ENCODE data around the gene IGF1R. TPM values are rescaled to one million over a fixed set of nuclear protein-coding genes. Genes with fewer than 3 reads are reported as not detected.

The IGF1R gene
- total RNA-seq, 1 experiment from 2014 or later: 125 TPM

GRCh38 chr15:98954411-98954810 lies 306.1 kb downstream of the IGF1R start:
- Mint-ChIP-seq H3K4me1 (no peaks in the 10 kb centered on the region), H3K4me3 (no peak overlapping the region), H3K36me3 (peaks cover 52% of the 10 kb centered on the region), H3K27me3 (ENCODE audit: low read depth) (no peaks in the 10 kb centered on the region), H3K9me3 (no peaks in the 10 kb centered on the region), H3K27ac (no peak overlapping the region)
- ATAC-seq (no peak), DNase-seq (ENCODE audit: low spot score) (no peak)
- ChIA-PET POLR2A (interaction anchor here (0.7 kb wide), 1 partner anchor 11 kb away, joined by 5 read pairs; no protein-coding TSS in a partner anchor), CTCF (no interaction called here)
- TF ChIP-seq AR (CRISPR knock-in tag; IDR thresholded peaks at IDR 0.05) (no peak), SOX15 (CRISPR knock-in tag; IDR thresholded peaks at IDR 0.05) (no peak), CDX4 (CRISPR knock-in tag; IDR thresholded peaks at IDR 0.05; ENCODE audit: borderline replicate concordance) (no peak), TEAD1 (CRISPR knock-in tag; IDR thresholded peaks at IDR 0.05) (no peak), ZNF232 (CRISPR knock-in tag; IDR thresholded peaks at IDR 0.05) (no peak), ATF1 (CRISPR knock-in tag; IDR thresholded peaks at IDR 0.05) (no peak)

GRCh38 chr15:98955331-98955730 lies 307.0 kb downstream of the IGF1R start:
- ChIA-PET CTCF (no interaction called here), POLR2A (no interaction called here)
- peaks cover 50% of the 10 kb centered on the region for H3K36me3 Mint-ChIP-seq
- DNase-seq (ENCODE audit: low spot score): no peak
- no peak overlapping the region for H3K27ac Mint-ChIP-seq
- no peak for ATAC-seq
- TF ChIP-seq ELF4 (CRISPR knock-in tag; IDR thresholded peaks at IDR 0.05; ENCODE audit: low read depth) (no peak), GRHL2 (CRISPR knock-in tag; IDR thresholded peaks at IDR 0.05; ENCODE audit: insufficient replicate concordance, severe bottlenecking) (no peak), IRF1 (CRISPR knock-in tag; IDR thresholded peaks at IDR 0.05) (no peak), TEAD1 (CRISPR knock-in tag; IDR thresholded peaks at IDR 0.05) (no peak)
- H3K4me1 Mint-ChIP-seq: no peaks in the 10 kb centered on the region
- H3K4me3 Mint-ChIP-seq: no peak overlapping the region
- H3K9me3 Mint-ChIP-seq: no peaks in the 10 kb centered on the region
- no peaks in the 10 kb centered on the region for H3K27me3 Mint-ChIP-seq (ENCODE audit: low read depth)

GRCh38 chr15:98955961-98956723 lies 307.8 kb downstream of the IGF1R start:
- peaks cover 48% of the 10 kb centered on the region for H3K36me3 Mint-ChIP-seq
- H3K4me3 Mint-ChIP-seq: no peak overlapping the region
- no peaks in the 10 kb centered on the region for H3K27me3 Mint-ChIP-seq (ENCODE audit: low read depth)
- ChIA-PET POLR2A (no interaction called here), CTCF (interaction anchor here (0.6 kb wide), 1 partner anchor 80 kb away, joined by 3 read pairs; no protein-coding TSS in a partner anchor)
- no peak for TF ChIP-seq GRHL2 (CRISPR knock-in tag; IDR thresholded peaks at IDR 0.05; ENCODE audit: insufficient replicate concordance, severe bottlenecking)
- TF ChIP-seq ZNF281 (CRISPR knock-in tag; IDR thresholded peaks at IDR 0.05): no peak
- no peak for TF ChIP-seq KAT7 (CRISPR knock-in tag; IDR thresholded peaks at IDR 0.05; ENCODE audit: borderline replicate concordance)
- TF ChIP-seq SP1 (CRISPR knock-in tag; conservative IDR thresholded peaks at IDR 0.05): no peak
- TF ChIP-seq ZNF138 (CRISPR knock-in tag; conservative IDR thresholded peaks at IDR 0.05): no peak
- TF ChIP-seq ZBTB43 (CRISPR knock-in tag; IDR thresholded peaks at IDR 0.05): no peak
- TF ChIP-seq SMAD4 (CRISPR knock-in tag; IDR thresholded peaks at IDR 0.05): no peak
- no peak overlapping the region for H3K27ac Mint-ChIP-seq
- H3K4me1 Mint-ChIP-seq: no peaks in the 10 kb centered on the region
- H3K9me3 Mint-ChIP-seq: peaks cover 1% of the 10 kb centered on the region; the same call in 1 of the 2 replicates
- DNase-seq (ENCODE audit: low spot score): no peak
- no peak for ATAC-seq

Measured in WTC11 (cell line).